GM12873 (cell line): ENCODE results near the gene ZFP36L2.

Experiments used
- CTCF ChIP-seq: IDR thresholded peaks from 2 replicates; pipeline ENCODE4 v1.5.1; 2012; ENCODE audit warnings: low read depth, mild to moderate bottlenecking, moderate library complexity, low read length, control low read depth; ENCODE audit not compliant: insufficient read depth; ENCODE audit errors: missing control alignments

ZFP36L2 gene

GRCh38 chr2:43218702-43219382 is 7.6 kb downstream of the ZFP36L2 start:
- TF ChIP-seq CTCF: no peak

- TF ChIP-seq CTCF: no peak
These were observed 8.2 kb downstream of the ZFP36L2 start for GRCh38 chr2:43218155-43218701.

- no peak for TF ChIP-seq CTCF
These were observed 8.9 kb downstream of the ZFP36L2 start for GRCh38 chr2:43217228-43218154.

- no peak for TF ChIP-seq CTCF
These were observed 9.8 kb downstream of the ZFP36L2 start for GRCh38 chr2:43216629-43217028.

GRCh38 chr2:43215673-43216255 is 10.6 kb downstream of the ZFP36L2 start:
- TF ChIP-seq CTCF: no peak

GRCh38 chr2:43214253-43214652 is 12.2 kb downstream of the ZFP36L2 start:
- TF ChIP-seq CTCF: no peak

- no peak for TF ChIP-seq CTCF
These were observed 13.5 kb downstream of the ZFP36L2 start for GRCh38 chr2:43212931-43213330.
